GM19397 (cell line): ENCODE results near the gene PRSS2.
A peak's percentile ranks its signal among the peaks of the same experiment; 100 is the strongest.

Experiments used
- ATAC-seq: cut with Tn5 transposase; IDR thresholded peaks from one replicate; pipeline ENCODE4 v1.9.1; 2021; ENCODE audit warnings: mild to moderate bottlenecking, moderate library complexity; ENCODE audit not compliant: unreplicated experiment

The PRSS2 gene

DNA sequence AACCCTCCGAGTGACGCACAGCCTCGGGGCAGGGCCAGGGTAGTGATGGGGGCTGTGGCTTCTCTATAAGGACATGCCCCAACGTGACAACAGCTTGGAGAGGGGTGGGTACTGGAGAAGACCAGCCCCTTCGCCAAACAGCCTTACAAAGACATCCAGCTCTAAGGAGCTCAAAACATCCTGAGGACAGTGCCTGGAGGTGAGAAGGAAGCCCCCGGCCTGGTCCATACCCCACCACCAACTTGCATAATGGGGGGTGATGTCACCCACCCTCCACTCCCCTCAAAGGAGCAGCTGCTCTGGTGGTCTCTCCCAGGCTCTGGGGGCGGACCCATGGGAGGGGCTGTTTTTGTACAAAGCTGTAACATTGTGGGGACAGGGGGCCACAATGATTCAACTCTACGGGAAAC lies 15.1 kb downstream of the PRSS2 start:
- ATAC-seq, result no peak

DNA sequence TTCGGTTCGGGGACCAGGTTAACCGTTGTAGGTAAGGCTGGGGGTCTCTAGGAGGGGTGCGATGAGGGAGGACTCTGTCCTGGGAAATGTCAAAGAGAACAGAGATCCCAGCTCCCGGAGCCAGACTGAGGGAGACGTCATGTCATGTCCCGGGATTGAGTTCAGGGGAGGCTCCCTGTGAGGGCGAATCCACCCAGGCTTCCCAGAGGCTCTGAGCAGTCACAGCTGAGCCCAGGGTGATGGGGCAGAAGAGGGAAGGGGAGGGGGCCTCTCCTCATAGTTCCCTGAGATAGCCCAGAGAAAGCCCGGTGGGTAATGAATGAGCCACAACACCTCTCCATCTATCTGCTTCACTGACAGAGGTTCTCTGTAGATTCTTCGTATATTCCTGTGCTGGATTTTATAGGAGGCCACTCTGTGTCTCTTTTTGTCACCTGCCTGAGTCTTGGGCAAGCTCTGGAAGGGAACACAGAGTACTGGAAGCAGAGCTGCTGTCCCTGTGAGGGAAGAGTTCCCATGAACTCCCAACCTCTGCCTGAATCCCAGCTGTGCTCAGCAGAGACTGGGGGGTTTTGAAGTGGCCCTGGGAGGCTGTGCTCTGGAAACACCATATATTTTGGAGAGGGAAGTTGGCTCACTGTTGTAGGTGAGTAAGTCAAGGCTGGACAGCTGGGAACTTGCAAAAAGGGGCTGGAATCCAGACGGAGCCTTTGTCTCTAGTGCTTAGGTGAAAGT lies 16.4 kb downstream of the PRSS2 start:
- no peak for ATAC-seq

DNA sequence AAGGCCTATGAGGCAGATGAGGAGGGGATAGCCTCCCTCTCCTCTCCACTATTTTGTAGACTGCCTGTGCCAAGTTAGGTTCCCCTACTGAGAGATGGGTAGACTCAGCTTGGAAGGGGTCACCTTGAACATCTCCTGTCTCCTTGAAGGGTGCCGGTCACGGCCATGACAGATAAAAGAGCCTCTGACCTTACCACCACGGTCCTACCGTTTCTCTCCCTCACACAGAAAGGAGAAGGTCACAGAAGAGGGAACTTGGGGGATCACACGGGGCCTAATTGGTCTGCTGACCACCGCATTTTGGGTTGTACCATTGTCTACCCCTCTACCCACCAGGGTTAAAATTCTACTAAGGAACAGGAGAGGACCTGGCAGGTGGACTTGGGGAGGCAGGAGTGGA lies 17.0 kb downstream of the PRSS2 start:
- no peak for ATAC-seq

DNA sequence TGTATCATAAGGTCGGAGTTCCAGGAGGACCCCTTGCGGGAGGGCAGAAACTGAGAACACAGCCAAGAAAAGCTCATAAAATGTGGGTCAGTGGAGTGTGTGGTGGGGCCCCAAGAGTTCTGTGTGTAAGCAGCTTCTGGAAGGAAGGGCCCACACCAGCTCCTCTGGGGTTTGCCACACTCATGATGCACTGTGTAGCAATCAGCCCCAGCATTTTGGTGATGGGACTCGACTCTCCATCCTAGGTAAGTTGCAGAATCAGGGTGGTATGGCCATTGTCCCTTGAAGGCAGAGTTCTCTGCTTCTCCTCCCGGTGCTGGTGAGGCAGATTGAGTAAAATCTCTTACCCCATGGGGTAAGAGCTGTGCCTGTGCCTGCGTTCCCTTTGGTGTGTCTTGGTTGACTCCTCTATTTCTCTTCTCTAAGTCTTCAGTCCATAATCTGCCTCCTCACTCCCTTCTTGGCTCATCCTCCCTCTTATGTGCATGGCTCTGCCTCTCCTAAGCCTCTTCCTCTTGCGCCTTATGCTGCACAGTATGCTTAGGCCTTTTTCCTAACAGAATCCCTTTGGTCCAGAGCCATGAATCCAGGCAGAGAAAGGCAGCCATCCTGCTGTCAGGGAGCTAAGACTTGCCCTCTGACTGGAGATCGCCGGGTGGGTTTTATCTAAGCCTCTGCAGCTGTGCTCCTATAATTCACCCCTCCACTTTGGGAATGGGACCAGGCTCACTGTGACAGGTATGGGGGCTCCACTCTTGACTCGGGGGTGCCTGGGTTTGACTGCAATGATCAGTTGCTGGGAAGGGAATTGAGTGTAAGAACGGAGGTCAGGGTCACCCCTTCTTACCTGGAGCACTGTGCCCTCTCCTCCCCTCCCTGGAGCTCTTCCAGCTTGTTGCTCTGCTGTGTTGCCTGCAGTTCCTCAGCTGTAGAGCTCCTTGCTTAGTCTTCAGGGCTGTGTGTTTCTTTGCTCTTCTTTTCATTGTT lies 17.8 kb downstream of the PRSS2 start:
- ATAC-seq, result no peak

DNA sequence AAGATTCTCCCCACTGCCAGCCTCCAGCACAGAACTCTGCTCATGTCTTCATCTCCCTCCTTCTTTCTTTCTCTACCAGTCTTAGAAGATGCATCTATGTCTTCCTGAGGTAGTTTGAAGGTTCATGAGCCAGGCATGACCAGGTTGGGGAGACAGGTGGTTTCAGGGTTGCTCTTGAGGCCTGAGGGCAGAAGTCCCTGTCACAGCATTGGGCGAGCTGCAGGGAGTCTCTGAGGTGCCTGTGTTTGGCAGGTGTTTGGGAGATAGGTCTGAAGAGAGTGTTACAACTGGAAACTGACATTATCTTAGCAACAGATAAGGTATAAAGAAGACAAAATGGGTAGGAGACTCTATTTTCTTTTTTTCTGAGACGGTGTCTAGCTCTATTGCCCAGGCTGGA lies 18.7 kb downstream of the PRSS2 start:
- no peak for ATAC-seq

DNA sequence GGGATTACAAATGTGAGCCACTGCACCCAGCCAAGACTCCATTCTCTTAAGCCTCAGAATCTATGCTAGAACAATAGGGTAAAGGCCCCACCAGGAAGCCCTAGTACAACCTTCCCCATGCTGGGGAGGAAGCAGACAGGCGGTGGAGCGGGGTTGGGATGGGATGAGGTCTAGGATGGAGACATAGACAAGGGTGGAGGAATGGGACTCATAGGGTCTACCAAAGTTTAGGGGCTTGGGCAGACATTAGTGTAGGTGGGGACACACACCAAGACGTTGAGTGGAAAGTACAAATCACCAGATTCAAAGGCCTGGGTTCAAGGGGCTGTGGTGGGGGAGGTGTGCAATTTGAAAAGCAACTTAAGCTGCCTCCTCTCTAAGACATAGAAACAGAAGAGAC lies 19.3 kb downstream of the PRSS2 start:
- ATAC-seq, result no peak

DNA sequence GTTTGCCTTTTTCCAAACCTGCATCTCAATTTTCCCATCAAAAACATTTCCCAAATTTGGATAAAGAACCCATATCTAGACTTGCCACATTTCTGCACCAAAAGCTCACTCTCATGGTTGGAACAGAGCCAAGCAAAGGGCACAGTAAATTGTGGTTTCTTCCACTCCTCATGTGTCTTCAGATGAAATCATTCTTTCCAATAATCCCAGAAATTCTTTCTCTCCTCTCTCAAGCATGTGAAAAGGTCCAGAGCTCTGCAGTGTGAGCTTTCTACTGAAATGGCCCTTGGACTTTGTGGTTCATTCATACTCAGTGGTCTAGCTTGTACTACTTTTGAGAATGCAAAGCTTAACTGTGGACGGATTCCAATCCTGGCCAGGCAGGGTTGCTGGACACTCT lies 19.8 kb downstream of the PRSS2 start:
- ATAC-seq, result no peak

DNA sequence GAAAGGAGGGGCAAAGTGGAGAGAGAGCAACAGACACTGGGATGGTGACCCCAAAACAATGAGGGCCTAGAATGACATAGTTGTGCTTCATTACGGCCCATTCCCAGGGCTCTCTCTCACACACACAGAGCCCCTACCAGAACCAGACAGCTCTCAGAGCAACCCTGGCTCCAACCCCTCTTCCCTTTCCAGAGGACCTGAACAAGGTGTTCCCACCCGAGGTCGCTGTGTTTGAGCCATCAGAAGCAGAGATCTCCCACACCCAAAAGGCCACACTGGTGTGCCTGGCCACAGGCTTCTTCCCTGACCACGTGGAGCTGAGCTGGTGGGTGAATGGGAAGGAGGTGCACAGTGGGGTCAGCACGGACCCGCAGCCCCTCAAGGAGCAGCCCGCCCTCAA lies 20.7 kb downstream of the PRSS2 start:
- no peak for ATAC-seq

DNA sequence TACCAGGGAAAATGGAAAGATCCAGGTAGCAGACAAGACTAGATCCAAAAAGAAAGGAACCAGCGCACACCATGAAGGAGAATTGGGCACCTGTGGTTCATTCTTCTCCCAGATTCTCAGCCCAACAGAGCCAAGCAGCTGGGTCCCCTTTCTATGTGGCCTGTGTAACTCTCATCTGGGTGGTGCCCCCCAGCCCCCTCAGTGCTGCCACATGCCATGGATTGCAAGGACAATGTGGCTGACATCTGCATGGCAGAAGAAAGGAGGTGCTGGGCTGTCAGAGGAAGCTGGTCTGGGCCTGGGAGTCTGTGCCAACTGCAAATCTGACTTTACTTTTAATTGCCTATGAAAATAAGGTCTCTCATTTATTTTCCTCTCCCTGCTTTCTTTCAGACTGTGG lies 21.4 kb downstream of the PRSS2 start:
- no peak for ATAC-seq

DNA sequence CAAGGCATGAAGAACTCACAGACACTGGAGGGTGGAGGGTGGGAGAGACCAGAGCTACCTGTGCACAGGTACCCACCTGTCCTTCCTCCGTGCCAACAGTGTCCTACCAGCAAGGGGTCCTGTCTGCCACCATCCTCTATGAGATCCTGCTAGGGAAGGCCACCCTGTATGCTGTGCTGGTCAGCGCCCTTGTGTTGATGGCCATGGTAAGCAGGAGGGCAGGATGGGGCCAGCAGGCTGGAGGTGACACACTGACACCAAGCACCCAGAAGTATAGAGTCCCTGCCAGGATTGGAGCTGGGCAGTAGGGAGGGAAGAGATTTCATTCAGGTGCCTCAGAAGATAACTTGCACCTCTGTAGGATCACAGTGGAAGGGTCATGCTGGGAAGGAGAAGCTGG lies 21.8 kb downstream of the PRSS2 start:
- ATAC-seq, result no peak

DNA sequence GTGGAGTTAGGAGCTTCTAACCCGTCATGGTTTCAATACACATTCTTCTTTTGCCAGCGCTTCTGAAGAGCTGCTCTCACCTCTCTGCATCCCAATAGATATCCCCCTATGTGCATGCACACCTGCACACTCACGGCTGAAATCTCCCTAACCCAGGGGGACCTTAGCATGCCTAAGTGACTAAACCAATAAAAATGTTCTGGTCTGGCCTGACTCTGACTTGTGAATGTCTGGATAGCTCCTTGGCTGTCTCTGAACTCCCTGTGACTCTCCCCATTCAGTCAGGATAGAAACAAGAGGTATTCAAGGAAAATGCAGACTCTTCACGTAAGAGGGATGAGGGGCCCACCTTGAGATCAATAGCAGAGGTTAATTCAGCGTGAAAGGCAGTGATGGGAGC lies 22.4 kb downstream of the PRSS2 start:
- ATAC-seq, result no peak

DNA sequence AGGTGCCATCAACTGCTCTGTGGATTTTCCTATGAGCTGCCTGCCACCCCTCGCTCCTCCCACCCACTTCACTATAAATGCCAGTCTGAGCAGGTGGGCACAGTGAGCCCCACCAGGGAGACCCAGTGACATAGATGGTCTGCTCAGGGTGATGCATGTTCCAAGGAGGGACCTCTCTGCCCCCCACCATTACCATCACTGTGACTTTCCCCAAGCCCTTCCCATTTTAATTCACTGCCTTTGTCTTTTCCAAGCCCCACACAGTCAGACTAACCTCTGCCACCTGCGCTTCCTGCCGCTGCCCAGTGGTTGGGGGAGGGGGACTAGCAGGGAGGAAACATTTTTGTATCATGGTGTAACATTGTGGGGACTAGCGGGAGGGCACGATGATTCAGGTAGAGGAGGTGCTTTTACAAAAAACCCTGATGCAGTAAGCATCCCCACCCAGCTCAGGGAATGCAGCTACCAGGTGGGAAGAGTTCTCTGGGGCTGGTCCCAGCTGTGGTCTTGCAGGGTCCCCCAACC lies 24.6 kb downstream of the PRSS2 start:
- no peak for ATAC-seq

DNA sequence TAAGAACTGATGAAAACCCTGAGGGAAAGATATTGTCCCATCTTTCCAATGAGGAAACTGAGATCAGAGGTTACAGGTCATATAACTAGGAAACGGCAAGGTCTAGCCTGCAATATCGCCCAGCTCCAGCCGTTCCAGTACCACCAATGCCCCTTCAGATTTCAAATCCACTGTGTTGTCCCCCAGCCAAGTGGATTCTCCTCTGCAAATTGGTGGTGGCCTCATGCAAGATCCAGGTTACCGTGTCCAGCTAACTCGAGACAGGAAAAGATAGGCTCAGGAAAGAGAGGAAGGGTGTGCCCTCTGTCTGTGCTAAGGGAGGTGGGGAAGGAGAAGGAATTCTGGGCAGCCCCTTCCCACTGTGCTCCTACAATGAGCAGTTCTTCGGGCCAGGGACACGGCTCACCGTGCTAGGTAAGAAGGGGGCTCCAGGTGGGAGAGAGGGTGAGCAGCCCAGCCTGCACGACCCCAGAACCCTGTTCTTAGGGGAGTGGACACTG lies 25.3 kb downstream of the PRSS2 start:
- ATAC-seq, result no peak

DNA sequence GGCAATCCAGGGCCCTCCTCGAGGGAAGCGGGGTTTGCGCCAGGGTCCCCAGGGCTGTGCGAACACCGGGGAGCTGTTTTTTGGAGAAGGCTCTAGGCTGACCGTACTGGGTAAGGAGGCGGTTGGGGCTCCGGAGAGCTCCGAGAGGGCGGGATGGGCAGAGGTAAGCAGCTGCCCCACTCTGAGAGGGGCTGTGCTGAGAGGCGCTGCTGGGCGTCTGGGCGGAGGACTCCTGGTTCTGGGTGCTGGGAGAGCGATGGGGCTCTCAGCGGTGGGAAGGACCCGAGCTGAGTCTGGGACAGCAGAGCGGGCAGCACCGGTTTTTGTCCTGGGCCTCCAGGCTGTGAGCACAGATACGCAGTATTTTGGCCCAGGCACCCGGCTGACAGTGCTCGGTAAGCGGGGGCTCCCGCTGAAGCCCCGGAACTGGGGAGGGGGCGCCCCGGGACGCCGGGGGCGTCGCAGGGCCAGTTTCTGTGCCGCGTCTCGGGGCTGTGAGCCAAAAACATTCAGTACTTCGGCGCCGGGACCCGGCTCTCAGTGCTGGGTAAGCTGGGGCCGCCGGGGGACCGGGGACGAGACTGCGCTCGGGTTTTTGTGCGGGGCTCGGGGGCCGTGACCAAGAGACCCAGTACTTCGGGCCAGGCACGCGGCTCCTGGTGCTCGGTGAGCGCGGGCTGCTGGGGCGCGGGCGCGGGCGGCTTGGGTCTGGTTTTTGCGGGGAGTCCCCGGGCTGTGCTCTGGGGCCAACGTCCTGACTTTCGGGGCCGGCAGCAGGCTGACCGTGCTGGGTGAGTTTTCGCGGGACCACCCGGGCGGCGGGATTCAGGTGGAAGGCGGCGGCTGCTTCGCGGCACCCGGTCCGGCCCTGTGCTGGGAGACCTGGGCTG lies 26.0 kb downstream of the PRSS2 start:
- peak; percentile 47 for ATAC-seq

DNA sequence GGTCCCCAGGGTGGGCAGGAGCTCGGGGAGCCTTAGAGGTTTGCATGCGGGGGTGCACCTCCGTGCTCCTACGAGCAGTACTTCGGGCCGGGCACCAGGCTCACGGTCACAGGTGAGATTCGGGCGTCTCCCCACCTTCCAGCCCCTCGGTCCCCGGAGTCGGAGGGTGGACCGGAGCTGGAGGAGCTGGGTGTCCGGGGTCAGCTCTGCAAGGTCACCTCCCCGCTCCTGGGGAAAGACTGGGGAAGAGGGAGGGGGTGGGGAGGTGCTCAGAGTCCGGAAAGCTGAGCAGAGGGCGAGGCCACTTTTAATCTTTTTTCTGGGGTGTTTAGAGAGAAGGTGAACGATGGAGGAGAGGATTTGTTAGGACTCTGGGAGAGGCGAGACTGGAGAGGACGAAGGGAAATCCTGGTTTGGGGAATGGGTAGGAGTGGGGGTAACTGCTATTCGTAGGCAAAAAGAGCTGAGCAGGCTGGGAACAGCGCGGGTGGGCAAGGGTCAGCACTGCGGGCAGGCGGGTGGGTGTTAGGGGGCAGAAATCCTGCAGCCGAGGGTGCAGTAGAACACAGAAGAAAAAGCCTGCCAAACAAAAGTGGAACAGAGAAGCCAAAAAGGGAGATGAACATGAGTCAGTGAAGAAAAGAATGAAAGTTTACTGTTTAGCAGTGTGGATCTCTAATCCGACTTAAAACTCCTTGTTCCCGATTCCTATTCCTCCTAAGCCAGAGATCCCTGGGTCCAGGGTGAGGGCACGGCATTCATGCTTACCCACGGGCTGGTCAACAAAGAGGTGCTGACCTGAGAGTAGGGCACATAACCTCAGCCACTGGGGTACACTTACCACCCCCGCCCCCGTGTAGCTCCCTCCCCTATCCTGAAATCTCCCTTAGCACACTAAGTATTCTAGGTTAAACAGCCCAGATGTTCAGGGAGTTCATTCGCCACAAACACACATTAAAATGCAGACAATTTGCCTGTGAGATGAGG lies 26.9 kb downstream of the PRSS2 start:
- ATAC-seq, result peak; percentile 44

DNA sequence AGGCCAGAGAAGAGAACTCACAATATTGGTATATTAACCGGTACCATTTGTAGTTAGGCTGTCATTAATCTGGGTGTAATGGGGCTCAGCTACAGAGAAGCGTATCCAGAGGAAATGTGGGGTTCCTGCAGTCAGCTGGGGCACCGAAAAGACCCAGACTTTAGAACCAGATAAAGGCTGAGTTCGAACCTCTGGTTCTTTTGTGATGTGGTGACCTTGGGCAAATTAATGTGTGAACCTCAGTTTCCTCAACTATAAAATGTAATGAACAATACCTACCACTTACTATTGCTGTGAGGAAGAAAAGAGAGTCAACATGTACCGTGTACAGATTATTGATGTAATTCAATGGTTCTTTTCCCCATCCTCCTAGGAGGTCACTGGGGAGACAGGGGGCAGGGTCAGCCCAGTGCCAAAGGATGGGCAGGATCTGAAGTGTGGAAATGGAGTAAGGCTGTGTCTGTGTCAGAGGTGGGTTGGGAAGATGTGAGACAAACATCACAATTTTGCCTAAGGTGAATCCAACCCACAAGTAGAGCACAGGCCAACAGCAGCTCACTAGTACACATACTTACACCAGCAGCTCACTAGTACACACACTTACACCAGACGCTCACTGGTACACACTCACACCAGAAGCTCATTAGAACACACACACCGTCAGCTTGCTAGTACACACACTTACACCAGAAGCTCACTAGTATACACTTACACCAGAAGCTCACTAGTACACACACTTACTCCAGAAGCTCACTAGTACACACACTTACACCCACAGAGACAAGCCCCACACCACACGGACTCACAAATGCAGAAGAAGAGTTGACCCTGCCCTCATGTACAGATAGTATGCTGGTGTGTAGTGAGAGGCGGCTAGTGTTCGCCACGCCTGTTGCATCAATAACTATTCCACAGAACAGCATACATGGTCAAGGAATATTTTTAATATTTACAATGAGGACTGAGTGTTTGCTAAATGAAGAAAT lies 28.0 kb downstream of the PRSS2 start:
- no peak for ATAC-seq

DNA sequence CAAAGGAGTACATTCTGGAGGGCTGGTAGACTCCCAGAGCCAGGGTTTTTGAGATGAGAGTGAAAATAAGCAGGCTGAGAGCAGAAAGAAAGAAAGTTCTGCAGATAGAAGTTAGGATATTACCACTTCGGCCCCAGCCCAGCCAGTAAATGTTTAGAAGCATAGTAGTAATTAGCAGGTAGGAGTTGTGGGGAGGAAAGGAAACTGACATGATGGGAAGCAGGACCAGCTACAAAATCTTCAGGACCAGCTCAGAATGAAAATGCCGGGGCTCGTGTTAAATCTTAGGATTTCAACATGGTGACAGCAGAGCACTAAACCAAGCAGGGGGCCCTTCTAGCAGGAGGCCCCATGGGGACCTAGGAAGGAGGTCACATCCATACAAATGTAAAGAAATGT lies 28.7 kb downstream of the PRSS2 start:
- ATAC-seq, result no peak

DNA sequence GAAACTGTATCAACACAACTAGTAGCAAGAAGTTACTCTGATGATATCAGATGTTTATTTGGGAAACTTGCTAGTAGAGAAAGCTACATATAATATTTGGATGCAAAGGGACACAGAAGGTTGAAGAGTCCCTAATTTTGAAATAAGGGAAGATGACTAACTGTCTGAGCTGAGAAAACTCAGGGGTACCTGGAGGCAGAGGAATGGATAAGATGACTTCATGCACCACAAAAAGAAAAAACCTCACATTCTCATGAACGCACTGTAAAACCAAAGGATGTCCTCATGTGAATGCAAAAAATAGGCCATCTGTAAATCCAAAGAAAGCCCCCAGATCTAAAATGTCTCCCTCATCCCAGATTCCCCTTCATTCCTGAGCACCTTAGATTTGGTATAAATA lies 29.3 kb downstream of the PRSS2 start:
- ATAC-seq, result no peak
